ENCODE data around the gene GPRC5C. TPM values are rescaled to one million over a fixed set of nuclear protein-coding genes. Genes with fewer than 3 reads are reported as not detected.
"Not testable (repeated sequence)": the region's sequence is repeated elsewhere in the genome, so short reads cannot be mapped to it uniquely, and the experiment has no call there.

GPRC5C gene
- total RNA-seq, 2 experiments from 2014 or later, result 0.68 to 1.2 TPM

DNA sequence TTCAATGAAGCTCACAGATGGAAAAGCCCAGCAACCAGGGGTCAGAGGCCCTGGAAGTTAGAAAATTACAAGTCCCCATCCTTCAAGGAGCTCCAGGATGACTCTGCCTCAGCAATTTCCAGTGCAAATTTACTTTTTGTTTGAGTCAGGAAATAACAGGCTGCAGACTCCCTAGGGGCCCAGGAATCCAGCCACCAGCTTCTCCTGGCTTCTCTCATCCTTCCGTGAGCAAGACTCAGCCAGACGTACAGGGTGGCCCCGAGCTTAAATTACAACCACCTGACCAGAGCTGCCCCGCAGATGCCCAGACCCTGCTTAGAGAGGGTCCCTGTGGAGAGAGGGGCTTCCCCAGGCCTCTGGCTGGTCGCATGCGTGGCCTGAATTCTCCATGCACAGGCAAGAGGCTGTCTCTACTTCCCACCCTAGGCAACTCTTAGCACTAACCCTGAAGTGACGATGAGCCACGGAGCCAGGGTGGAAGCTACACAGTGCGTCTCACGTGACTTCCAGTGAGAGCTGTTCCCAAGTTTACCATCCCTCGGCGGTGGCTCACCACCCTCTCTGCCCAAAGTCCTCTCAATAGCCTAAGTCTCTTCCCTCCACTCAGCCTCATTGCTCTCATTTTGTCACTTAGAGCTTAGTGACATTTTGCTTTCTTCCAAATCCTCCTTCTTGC, 37.5 kb upstream of the GPRC5C start:
- ChIA-PET CTCF (interaction anchor here (0.6 to 4.9 kb wide), 3 partner anchors 14 to 191 kb away, joined by 3 to 29 read pairs (median 3); no protein-coding TSS in a partner anchor), POLR2A (no interaction called here)
- no peak for DNase-seq
- H3K4me3 Mint-ChIP-seq, result no peak overlapping the region
- H3K27ac Mint-ChIP-seq, result no peak overlapping the region
- peaks cover 7% of the 10 kb centered on the region for H3K27me3 Mint-ChIP-seq
- H3K9me3 Mint-ChIP-seq, result no peaks in the 10 kb centered on the region
- H3K36me3 Mint-ChIP-seq (ENCODE audit: low read depth), result no peaks in the 10 kb centered on the region
- H3K4me1 Mint-ChIP-seq, result peaks cover 3% of the 10 kb centered on the region

- peaks cover 3% of the 10 kb centered on the region for H3K4me1 Mint-ChIP-seq
- ChIA-PET POLR2A (no interaction called here), CTCF (interaction anchor here (0.6 to 4.9 kb wide), 2 partner anchors 14 to 20 kb away, joined by 3 to 29 read pairs; no protein-coding TSS in a partner anchor)
- peaks cover 13% of the 10 kb centered on the region for H3K27me3 Mint-ChIP-seq
- no peak overlapping the region for H3K27ac Mint-ChIP-seq
- H3K9me3 Mint-ChIP-seq, result no peaks in the 10 kb centered on the region
- no peak overlapping the region for H3K4me3 Mint-ChIP-seq
- no peaks in the 10 kb centered on the region for H3K36me3 Mint-ChIP-seq (ENCODE audit: low read depth)
- DNase-seq, result no peak
These were observed 36.9 kb upstream of the GPRC5C start for GRCh38 chr17:74394977-74395376.

GRCh38 chr17:74396567-74396966, 35.3 kb upstream of the GPRC5C start:
- H3K27ac Mint-ChIP-seq, result no peak overlapping the region
- CTCF ChIA-PET, result no interaction called here

DNA sequence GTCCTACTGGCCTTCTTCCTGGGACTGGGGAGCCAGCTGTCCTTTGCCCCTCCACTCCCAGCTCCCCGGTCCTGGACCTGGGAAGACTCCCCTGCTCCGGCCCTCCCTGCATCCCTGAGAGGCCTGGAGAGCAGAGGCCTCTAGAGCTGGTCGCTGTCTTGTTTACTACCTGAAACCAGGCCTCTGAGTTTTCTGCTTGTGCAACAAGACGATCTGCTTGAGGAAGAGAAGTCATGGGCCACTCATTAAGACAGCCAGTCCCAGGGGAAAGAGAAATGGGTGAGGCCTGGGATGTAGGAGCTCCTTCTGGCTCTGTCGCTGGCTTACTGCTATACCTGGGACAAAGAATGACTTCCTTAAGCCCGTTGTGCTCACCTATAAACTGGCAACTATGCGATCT, 29.8 kb upstream of the GPRC5C start:
- no peak for DNase-seq
- CTCF ChIA-PET, result no interaction called here
- no peak overlapping the region for H3K4me3 Mint-ChIP-seq

More at GRCh38 chr17:74396567-74396966, 35.3 kb upstream of the GPRC5C start:
- Mint-ChIP-seq H3K4me3 (no peak overlapping the region), H3K36me3 (ENCODE audit: low read depth) (no peaks in the 10 kb centered on the region), H3K4me1 (peaks cover 1% of the 10 kb centered on the region), H3K27me3 (peaks cover 21% of the 10 kb centered on the region), H3K9me3 (no peaks in the 10 kb centered on the region)
- no peak for DNase-seq
- POLR2A ChIA-PET, result no interaction called here

GRCh38 chr17:74403512-74404137, 28.3 kb upstream of the GPRC5C start:
- no peaks in the 10 kb centered on the region for H3K4me1 Mint-ChIP-seq
- no peak for DNase-seq
- CTCF ChIA-PET, result interaction anchor here (0.7 kb wide), 2 partner anchors 50 to 104 kb away, joined by 3 to 4 read pairs; no protein-coding TSS in a partner anchor
- POLR2A ChIA-PET, result no interaction called here
- H3K27ac Mint-ChIP-seq, result no peak overlapping the region
- no peaks in the 10 kb centered on the region for H3K9me3 Mint-ChIP-seq
- H3K36me3 Mint-ChIP-seq (ENCODE audit: low read depth), result no peaks in the 10 kb centered on the region
- peaks cover 20% of the 10 kb centered on the region for H3K27me3 Mint-ChIP-seq
- H3K4me3 Mint-ChIP-seq, result no peak overlapping the region

More for the DNA sequence above, 29.8 kb upstream of the GPRC5C start:
- Mint-ChIP-seq H3K9me3 (no peaks in the 10 kb centered on the region), H3K27me3 (peaks cover 22% of the 10 kb centered on the region), H3K27ac (no peak overlapping the region), H3K36me3 (ENCODE audit: low read depth) (no peaks in the 10 kb centered on the region), H3K4me1 (no peaks in the 10 kb centered on the region)
- POLR2A ChIA-PET, result no interaction called here

DNA sequence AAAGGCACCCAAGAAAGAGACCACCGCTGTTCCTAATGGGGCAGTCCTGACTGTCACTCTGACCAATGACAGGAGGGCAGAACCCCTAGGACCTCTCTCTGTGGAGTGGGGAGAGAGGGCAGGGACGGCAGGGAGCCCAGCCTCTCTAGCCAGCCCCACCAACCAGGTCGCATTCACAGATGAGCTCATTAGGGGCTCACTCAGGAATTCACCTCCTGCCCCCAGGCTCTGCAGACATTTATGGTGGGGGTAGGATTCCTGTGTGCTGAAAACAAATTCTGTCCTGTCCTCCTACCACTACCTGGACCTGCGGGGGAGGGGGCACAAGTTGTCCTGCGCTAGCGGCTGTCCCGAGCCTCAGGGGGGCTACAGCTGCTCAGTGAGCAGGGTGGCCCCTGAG, 27.7 kb upstream of the GPRC5C start:
- no peak overlapping the region for H3K4me3 Mint-ChIP-seq
- peaks cover 20% of the 10 kb centered on the region for H3K27me3 Mint-ChIP-seq
- CTCF ChIA-PET, result no interaction called here
- no peaks in the 10 kb centered on the region for H3K36me3 Mint-ChIP-seq (ENCODE audit: low read depth)
- no peak overlapping the region for H3K27ac Mint-ChIP-seq
- no peaks in the 10 kb centered on the region for H3K9me3 Mint-ChIP-seq
- POLR2A ChIA-PET, result no interaction called here
- no peak for DNase-seq
- no peaks in the 10 kb centered on the region for H3K4me1 Mint-ChIP-seq

GRCh38 chr17:74404789-74405188, 27.1 kb upstream of the GPRC5C start:
- Mint-ChIP-seq H3K27ac (no peak overlapping the region), H3K4me1 (no peaks in the 10 kb centered on the region), H3K4me3 (no peak overlapping the region), H3K36me3 (ENCODE audit: low read depth) (no peaks in the 10 kb centered on the region), H3K9me3 (no peaks in the 10 kb centered on the region), H3K27me3 (peaks cover 14% of the 10 kb centered on the region)
- no peak for DNase-seq
- POLR2A ChIA-PET, result no interaction called here
- CTCF ChIA-PET, result no interaction called here

- CTCF ChIA-PET, result not testable (repeated sequence)
These were observed 26.6 kb upstream of the GPRC5C start for GRCh38 chr17:74405311-74405710.

GRCh38 chr17:74407384-74407783, 24.5 kb upstream of the GPRC5C start:
- CTCF ChIA-PET, result interaction anchor here (1.2 kb wide), 1 partner anchor 39 kb away, joined by 3 read pairs; no protein-coding TSS in a partner anchor
- no peak for DNase-seq
- peaks cover 7% of the 10 kb centered on the region for H3K27me3 Mint-ChIP-seq
- no peaks in the 10 kb centered on the region for H3K4me1 Mint-ChIP-seq
- H3K4me3 Mint-ChIP-seq, result no peak overlapping the region
- POLR2A ChIA-PET, result no interaction called here
- H3K27ac Mint-ChIP-seq, result no peak overlapping the region
- no peaks in the 10 kb centered on the region for H3K9me3 Mint-ChIP-seq
- no peaks in the 10 kb centered on the region for H3K36me3 Mint-ChIP-seq (ENCODE audit: low read depth)

More at GRCh38 chr17:74405311-74405710, 26.6 kb upstream of the GPRC5C start:
- H3K4me3 Mint-ChIP-seq; H3K36me3 Mint-ChIP-seq (ENCODE audit: low read depth); H3K9me3 Mint-ChIP-seq; H3K4me1 Mint-ChIP-seq; DNase-seq; H3K27ac Mint-ChIP-seq; POLR2A ChIA-PET; H3K27me3 Mint-ChIP-seq: not testable (repeated sequence)

DNA sequence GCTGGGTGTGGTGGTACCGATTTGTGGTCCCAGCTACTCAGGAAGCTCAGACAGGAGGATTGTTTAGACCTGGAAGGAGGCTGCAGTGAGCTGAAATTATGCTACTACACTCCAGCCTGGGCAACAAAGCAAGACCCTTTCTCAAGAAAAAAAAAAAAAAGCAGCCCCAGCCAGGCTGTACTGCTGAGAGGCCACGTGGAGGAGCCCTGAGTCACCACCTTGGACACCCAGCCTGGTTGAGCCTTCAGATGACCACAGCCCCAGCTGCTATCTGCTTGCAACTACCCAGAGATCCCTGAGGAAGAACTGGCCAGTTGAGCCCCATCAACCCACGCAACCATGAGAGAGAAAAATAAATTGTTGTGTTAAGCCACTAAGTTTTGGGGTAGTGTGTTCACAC, 23.6 kb upstream of the GPRC5C start:
- H3K27me3 Mint-ChIP-seq, result peaks cover 7% of the 10 kb centered on the region
- no peak overlapping the region for H3K27ac Mint-ChIP-seq
- no peaks in the 10 kb centered on the region for H3K4me1 Mint-ChIP-seq
- ChIA-PET POLR2A (no interaction called here), CTCF (interaction anchor here (1.2 kb wide), 1 partner anchor 40 kb away, joined by 3 read pairs; no protein-coding TSS in a partner anchor)
- H3K4me3 Mint-ChIP-seq, result no peak overlapping the region
- H3K36me3 Mint-ChIP-seq (ENCODE audit: low read depth), result no peaks in the 10 kb centered on the region
- DNase-seq, result no peak
- no peaks in the 10 kb centered on the region for H3K9me3 Mint-ChIP-seq

DNA sequence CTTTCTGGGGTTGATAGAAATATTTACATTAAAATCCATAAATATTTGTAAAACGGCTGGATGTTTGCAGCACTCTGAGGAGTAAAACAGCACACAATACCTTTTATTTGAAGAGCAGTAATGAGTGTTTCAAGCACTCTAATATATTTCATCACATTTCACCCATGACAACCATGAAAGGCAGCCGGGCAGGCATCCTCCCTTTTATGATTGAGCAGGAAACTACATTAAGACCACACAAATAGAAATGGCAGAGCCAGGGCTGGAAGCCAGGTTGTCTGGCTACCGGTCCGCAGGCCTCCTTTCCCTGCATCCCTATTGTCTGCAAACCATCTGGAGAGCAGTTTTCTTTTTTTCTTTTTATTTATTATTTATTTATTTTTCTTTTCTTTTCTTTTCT, 23.1 kb upstream of the GPRC5C start:
- Mint-ChIP-seq H3K9me3 (no peaks in the 10 kb centered on the region), H3K27ac (no peak overlapping the region), H3K4me1 (no peaks in the 10 kb centered on the region), H3K4me3 (no peak overlapping the region), H3K36me3 (ENCODE audit: low read depth) (no peaks in the 10 kb centered on the region), H3K27me3 (peaks cover 7% of the 10 kb centered on the region)
- DNase-seq, result no peak
- CTCF ChIA-PET, result interaction anchor here (1.2 kb wide), 1 partner anchor 41 kb away, joined by 3 read pairs; no protein-coding TSS in a partner anchor
- POLR2A ChIA-PET, result no interaction called here

- no peak overlapping the region for H3K27ac Mint-ChIP-seq
These were observed 21.9 kb upstream of the GPRC5C start for GRCh38 chr17:74410001-74410443.

DNA sequence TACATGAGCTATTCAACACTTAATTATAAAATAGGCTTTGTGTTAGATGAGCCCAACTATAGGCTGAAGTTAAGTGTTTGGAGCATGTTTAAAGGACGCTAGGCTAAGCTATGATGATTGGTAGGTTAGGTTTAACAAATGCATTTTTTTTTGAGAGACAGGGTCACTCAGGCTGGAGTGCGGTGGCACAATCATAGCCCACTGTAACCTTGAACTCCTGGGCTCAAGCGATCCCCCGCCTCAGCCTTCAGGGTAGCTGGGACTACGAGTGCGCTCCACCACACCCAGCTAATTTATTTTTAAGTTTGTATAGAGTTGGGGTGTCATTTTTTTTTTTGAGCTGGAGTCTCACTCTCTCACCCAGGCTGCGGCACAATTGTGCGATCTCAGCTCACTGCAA, 19.3 kb upstream of the GPRC5C start:
- Mint-ChIP-seq H3K9me3 (no peaks in the 10 kb centered on the region), H3K4me3 (no peak overlapping the region), H3K4me1 (no peaks in the 10 kb centered on the region), H3K36me3 (ENCODE audit: low read depth) (no peaks in the 10 kb centered on the region), H3K27ac (no peak overlapping the region), H3K27me3 (peaks cover 11% of the 10 kb centered on the region)
- CTCF ChIA-PET, result no interaction called here
- no peak for DNase-seq
- POLR2A ChIA-PET, result no interaction called here

More at GRCh38 chr17:74410001-74410443, 21.9 kb upstream of the GPRC5C start:
- H3K9me3 Mint-ChIP-seq, result no peaks in the 10 kb centered on the region
- no peak overlapping the region for H3K4me3 Mint-ChIP-seq
- H3K27me3 Mint-ChIP-seq, result peaks cover 7% of the 10 kb centered on the region
- POLR2A ChIA-PET, result no interaction called here
- CTCF ChIA-PET, result no interaction called here
- H3K36me3 Mint-ChIP-seq (ENCODE audit: low read depth), result no peaks in the 10 kb centered on the region
- no peak for DNase-seq
- no peaks in the 10 kb centered on the region for H3K4me1 Mint-ChIP-seq

DNA sequence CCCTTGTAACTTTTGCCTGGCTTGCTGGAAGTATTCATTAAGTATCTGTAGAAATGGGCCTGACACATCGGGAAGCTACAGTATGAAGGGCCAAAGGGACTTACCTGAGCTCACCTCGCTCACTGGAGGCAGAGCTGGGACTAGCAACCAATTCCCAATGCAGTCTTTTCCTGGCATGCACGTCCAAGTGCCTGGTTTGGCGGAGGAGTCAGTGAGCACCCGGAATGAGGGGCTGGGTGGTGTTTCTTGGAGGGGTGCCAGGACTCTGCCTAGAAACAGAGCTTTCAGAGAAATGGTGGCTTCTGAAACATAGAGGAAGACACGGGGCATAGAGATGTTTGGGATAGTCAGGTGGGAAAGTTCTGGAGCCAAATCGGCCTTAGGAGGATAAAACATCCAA, 18.4 kb upstream of the GPRC5C start:
- ChIA-PET POLR2A (no interaction called here), CTCF (no interaction called here)
- DNase-seq, result no peak
- Mint-ChIP-seq H3K4me3 (no peak overlapping the region), H3K4me1 (no peaks in the 10 kb centered on the region), H3K9me3 (no peaks in the 10 kb centered on the region), H3K27me3 (peaks cover 11% of the 10 kb centered on the region), H3K27ac (no peak overlapping the region), H3K36me3 (ENCODE audit: low read depth) (no peaks in the 10 kb centered on the region)
